ENCODE data around the gene PRDM2.

GRCh38 chr1:13735168-13735930 lies 35.4 kb downstream of the PRDM2 start:
- no peak for TF ChIP-seq CTCF (conservative IDR thresholded peaks at IDR 0.05 in 1 of 2, IDR thresholded peaks at IDR 0.05 in 1 of 2; ENCODE audit: low read depth in 1 of 2, low read length in 2 of 2)
- no peak for TF ChIP-seq EZH2 (IDR thresholded peaks at IDR 0.05; ENCODE audit: low read length, missing control alignments)
